Measurements from ENCODE around the gene COPS7A.

Gene COPS7A

GRCh38 chr12:6697584-6698351 is 26.1 kb upstream of the COPS7A start:
- Histone ChIP-seq H3K4me1 (ENCODE audit: control insufficient read depth, insufficient read depth, low read length) (no peaks in the 10 kb centered on the region), H3K27ac (ENCODE audit: extremely low read depth, low read depth, low read length) (no peak overlapping the region), H3K4me3 (ENCODE audit: low read depth, low read length) (no peak overlapping the region), H3K36me3 (ENCODE audit: control insufficient read depth in 2 of 2, insufficient read depth in 1 of 2, low read length in 2 of 2) (peaks cover 0 to 16% of the 10 kb centered on the region in 2 experiments; a peak in 1 of 3 replicates), H3K9me3 (ENCODE audit: control insufficient read depth, insufficient read depth, low read depth, low read length) (no peaks in the 10 kb centered on the region)
- TF ChIP-seq ZBTB8A (tag by site-specific recombination; IDR thresholded peaks at IDR 0.05) (peak; percentile 35), ZNF529 (tag by site-specific recombination; IDR thresholded peaks at IDR 0.05; ENCODE audit: insufficient replicate concordance) (no peak), SP3 (tag by site-specific recombination; IDR thresholded peaks at IDR 0.05) (no peak), ZBTB7A (tag by site-specific recombination; IDR thresholded peaks at IDR 0.05; ENCODE audit: low read depth) (no peak), ZNF341 (tag by site-specific recombination; IDR thresholded peaks at IDR 0.05; ENCODE audit: low read depth) (peak; percentile 74), ZNF549 (tag by site-specific recombination; IDR thresholded peaks at IDR 0.05) (no peak), ZNF558 (tag by site-specific recombination; IDR thresholded peaks at IDR 0.05) (no peak), ZNF112 (tag by site-specific recombination; IDR thresholded peaks at IDR 0.05) (no peak), IKZF3 (tag by site-specific recombination; IDR thresholded peaks at IDR 0.05) (peak; percentile 87), ZNF366 (tag by site-specific recombination; conservative IDR thresholded peaks at IDR 0.05) (peak; percentile 57), ZNF654 (tag by site-specific recombination; IDR thresholded peaks at IDR 0.05; ENCODE audit: low read depth) (peak; percentile 84), ZBTB17 (tag by site-specific recombination; IDR thresholded peaks at IDR 0.05) (0 out of 2 replicates have a peak, but pooled peaks have one; percentile 18), HOXC10 (CRISPR knock-in tag; IDR thresholded peaks at IDR 0.05) (no peak), SP2 (tag by site-specific recombination; IDR thresholded peaks at IDR 0.05) (peak; percentile 20; the same call in 1 of the 2 replicates)
- TF ChIP-seq, protein P1, sequence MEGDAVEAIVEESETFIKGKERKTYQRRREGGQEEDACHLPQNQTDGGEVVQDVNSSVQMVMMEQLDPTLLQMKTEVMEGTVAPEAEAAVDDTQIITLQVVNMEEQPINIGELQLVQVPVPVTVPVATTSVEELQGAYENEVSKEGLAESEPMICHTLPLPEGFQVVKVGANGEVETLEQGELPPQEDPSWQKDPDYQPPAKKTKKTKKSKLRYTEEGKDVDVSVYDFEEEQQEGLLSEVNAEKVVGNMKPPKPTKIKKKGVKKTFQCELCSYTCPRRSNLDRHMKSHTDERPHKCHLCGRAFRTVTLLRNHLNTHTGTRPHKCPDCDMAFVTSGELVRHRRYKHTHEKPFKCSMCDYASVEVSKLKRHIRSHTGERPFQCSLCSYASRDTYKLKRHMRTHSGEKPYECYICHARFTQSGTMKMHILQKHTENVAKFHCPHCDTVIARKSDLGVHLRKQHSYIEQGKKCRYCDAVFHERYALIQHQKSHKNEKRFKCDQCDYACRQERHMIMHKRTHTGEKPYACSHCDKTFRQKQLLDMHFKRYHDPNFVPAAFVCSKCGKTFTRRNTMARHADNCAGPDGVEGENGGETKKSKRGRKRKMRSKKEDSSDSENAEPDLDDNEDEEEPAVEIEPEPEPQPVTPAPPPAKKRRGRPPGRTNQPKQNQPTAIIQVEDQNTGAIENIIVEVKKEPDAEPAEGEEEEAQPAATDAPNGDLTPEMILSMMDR (tag by site-specific recombination; IDR thresholded peaks at IDR 0.05), result peak; percentile 85
- ChIA-PET CTCF (interaction anchor here (0.7 to 1.5 kb wide), 5 partner anchors 13 to 410 kb away, joined by 3 to 8 read pairs (median 3); no protein-coding TSS in a partner anchor), POLR2A (interaction anchor here (0.5 to 2.5 kb wide), 5 partner anchors 9 to 118 kb away, joined by 3 to 16 read pairs (median 4); partner anchors contain the start of gene ZNF384)

GRCh38 chr12:6698352-6699046 is 25.3 kb upstream of the COPS7A start:
- ChIA-PET POLR2A (interaction anchor here (0.7 to 2.5 kb wide), 6 partner anchors 9 to 164 kb away, joined by 3 to 16 read pairs (median 4); partner anchors contain the start of genes COPS7A, GAPDH and ZNF384), CTCF (interaction anchor here (0.6 to 1.5 kb wide), 9 partner anchors 14 to 731 kb away, joined by 3 to 8 read pairs (median 3); no protein-coding TSS in a partner anchor)
- Histone ChIP-seq H3K36me3 (ENCODE audit: control insufficient read depth in 2 of 2, insufficient read depth in 1 of 2, low read length in 2 of 2) (peaks cover 0 to 16% of the 10 kb centered on the region in 2 experiments; a peak in 1 of 3 replicates), H3K4me1 (ENCODE audit: control insufficient read depth, insufficient read depth, low read length) (no peaks in the 10 kb centered on the region), H3K9me3 (ENCODE audit: control insufficient read depth, insufficient read depth, low read depth, low read length) (no peaks in the 10 kb centered on the region), H3K27ac (ENCODE audit: extremely low read depth, low read depth, low read length) (no peak overlapping the region), H3K4me3 (ENCODE audit: low read depth, low read length) (no peak overlapping the region)
- TF ChIP-seq KLF16 (tag by site-specific recombination; IDR thresholded peaks at IDR 0.05) (no peak), ZFP37 (tag by site-specific recombination; IDR thresholded peaks at IDR 0.05) (no peak), ZEB2 (tag by site-specific recombination; IDR thresholded peaks at IDR 0.05) (no peak), ZNF146 (tag by site-specific recombination; IDR thresholded peaks at IDR 0.05) (no peak), ZNF473 (tag by site-specific recombination; IDR thresholded peaks at IDR 0.05) (no peak), ZNF391 (tag by site-specific recombination; IDR thresholded peaks at IDR 0.05; ENCODE audit: borderline replicate concordance, low read depth) (no peak)
